GM21825 (cell line): ENCODE results near the gene XRCC6.
"Not testable (repeated sequence)": the region's sequence is repeated elsewhere in the genome, so short reads cannot be mapped to it uniquely, and the experiment has no call there.

Experiments used
- ATAC-seq: cut with Tn5 transposase; IDR thresholded peaks from one replicate; pipeline ENCODE4 v1.9.1; 2021; ENCODE audit warnings: mild to moderate bottlenecking, moderate library complexity; ENCODE audit not compliant: unreplicated experiment

XRCC6 gene

DNA sequence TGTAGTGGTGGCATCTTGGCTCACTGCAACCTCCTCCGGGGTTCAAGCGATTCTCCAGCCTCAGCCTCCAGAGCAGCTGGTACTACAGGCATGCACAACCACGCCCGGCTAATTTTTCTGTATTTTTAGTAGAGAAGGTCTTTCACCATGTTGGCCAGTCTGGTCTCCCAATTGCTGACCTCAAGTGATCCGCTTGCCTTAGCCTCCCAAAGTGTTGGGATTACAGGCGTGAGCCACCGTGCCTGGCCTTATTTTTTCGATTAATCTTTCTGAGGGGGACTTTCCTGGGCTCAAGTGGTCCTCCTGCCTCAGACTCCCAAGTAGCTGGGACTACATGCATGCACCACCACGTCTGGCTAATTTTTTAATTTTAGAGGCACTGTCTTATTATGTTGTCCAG, 62.0 kb downstream of the XRCC6 start:
- ATAC-seq: no peak

- no peak for ATAC-seq
Measured at GRCh38 chr22:41683616-41684015, 62.5 kb downstream of the XRCC6 start.

DNA sequence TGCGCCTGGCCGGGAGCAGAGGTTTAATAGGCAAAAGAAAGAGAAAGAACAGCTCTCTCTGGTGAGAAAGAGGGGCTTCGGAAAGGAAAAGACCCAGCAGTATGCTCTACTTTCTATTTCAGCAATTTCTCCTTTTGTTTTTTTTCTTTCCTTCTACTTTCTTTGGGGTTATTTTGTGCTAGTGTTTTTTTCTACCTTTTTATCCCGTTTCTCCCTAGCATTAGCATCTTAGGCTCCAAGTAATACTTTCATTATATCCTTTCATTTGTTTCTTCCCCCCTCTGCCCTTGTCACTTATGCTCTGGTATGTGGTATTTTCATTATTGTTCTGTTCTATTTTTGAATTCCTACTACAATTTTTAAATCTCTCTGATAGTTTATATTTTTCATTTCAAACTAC, 63.1 kb downstream of the XRCC6 start:
- no peak for ATAC-seq

DNA sequence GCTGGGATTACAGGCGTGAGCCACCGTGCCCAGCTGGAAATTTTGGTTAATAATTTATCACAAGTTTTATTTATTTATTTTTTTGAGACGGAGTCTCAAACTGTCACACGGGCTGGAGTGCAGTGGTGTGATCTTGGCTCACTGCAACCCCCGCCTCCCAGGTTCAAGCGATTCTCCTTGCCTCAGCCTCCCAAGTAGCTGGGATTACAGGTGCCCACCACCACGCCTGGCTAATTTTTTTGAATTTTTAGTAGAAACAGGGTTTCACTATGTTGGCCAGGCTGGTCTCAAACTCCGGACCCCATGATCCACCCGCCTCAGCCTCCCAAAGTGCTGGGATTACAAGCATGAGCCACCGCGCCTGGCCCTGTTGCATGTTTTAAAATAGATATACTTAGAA, 65.8 kb downstream of the XRCC6 start:
- not testable (repeated sequence) for ATAC-seq

- ATAC-seq: no peak
Measured at GRCh38 chr22:41687901-41688364, 66.8 kb downstream of the XRCC6 start.

- ATAC-seq: peak; percentile 88
Measured at GRCh38 chr22:41688365-41689211, 67.5 kb downstream of the XRCC6 start, which contains the start of gene SNU13. Gene SNU13 (minus strand): TSS chr22:41688867. CDS start chr22:41688796, 71 bp downstream.

- no peak for ATAC-seq
Measured at GRCh38 chr22:41690476-41690875, 69.4 kb downstream of the XRCC6 start.

- ATAC-seq: no peak
Measured at GRCh38 chr22:41695211-41695610, 74.1 kb downstream of the XRCC6 start.

DNA sequence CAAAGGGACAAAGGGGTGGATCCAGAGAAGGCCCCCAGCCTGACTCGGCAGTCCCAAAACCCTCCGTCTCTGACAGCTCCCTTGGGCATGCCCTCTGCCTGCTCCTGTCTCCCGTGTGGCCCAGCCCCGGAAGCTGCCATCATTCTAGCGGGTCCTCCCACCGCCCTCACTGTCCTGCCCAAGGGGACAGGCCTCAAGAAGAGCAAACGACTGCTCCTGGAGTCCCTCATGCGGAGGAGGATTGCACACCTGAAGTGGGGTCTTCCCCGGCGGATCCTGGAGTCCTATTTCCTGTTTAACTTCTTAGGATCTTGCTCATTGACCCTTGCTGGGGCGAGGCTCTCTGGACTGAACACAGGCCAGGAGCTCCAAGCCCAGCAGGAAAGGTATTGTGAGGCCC, 75.6 kb downstream of the XRCC6 start:
- no peak for ATAC-seq

DNA sequence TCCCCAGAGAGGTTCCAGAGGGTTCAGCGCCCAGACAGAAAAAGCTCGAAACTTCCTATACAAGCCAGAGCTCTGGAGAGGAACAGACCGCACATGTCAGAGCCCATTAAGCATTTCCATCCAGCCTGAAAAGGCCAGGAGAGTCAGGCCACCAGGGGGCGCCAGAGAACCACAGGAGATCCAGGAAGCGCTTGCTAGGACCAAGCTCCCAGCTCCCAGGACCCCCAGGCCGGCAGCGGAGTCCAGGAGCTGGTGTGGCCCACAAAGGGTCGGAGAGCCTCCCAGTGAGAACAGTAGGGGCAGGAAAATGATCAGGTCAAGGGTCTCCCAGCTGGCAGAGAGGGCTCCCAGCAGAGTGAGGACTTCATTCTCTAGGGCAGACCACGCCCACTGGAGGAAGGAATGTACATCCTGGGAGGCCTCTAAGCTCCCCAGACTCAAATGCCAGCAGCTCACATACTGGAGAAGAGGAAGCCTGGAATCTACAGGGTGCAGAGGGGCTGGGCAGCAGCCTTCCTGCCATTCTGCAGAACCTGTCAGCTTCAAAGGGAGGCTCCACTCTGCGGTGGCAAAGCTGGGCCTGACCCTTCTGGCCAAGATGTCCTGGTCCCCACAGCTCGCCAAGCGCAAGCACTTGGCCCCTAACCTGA, 76.2 kb downstream of the XRCC6 start:
- ATAC-seq: peak; percentile 60

DNA sequence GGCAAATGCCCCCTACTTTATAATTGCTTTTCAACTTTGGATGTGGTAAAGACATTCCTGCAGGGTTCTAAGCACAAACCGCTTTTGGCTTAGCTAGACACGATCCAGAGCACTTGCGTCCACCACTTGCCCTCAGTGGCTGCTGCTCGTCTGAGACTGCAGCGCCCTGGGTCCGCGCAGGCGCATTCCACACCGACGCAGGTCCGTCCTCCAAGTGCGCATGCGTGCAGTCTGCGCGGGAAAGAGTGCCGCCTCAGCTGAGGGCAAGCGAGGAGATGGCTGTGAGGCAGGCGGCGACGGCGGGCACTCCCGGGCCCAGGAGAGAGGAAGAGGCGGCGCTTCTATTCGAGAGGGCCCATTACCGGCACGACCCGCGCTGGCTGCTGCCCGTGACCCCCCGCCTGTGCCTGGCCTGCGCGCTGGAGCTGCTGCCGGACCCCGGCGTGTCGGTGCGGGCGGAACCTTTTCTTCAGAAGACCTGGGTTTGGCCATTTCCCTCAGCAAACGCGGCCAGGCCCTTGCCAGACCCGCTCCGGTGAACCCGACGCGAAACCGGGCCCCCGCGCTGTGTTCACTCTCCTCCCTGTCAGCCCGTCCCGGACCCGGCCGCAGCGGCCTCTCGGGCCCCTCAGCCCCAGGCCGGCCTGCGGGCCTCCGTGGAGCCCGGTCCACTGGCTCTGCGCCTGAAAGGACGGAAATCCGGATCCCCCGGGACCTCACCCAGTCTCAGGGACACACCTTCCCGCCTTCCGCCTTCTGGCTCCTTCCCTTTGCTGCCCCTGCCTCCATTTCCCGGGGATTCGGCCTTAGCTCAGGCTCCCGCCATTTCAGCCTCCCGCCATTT, 78.4 kb downstream of the XRCC6 start, which contains the start of gene MEI1:
Gene MEI1 (plus strand): TSS at position 240 of the 844 bp plus-strand sequence. CDS start 36 bp downstream, at position 276.
- ATAC-seq: no peak

DNA sequence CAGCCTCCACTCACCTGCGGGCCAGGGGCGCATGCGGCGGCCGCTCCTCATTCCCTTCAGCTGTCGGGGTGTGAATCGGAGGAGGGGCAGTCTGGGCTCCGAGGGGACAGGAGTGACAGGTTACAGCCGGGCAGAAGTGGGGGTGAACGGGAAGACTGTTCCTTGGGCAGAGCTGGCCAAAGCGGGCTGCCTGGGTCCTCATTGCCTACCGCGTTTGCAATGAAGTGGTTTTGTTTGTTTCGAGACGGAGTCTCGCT, 78.9 kb downstream of the XRCC6 start:
- no peak for ATAC-seq

- no peak for ATAC-seq
Measured at GRCh38 chr22:41702763-41703162, 81.7 kb downstream of the XRCC6 start.

DNA sequence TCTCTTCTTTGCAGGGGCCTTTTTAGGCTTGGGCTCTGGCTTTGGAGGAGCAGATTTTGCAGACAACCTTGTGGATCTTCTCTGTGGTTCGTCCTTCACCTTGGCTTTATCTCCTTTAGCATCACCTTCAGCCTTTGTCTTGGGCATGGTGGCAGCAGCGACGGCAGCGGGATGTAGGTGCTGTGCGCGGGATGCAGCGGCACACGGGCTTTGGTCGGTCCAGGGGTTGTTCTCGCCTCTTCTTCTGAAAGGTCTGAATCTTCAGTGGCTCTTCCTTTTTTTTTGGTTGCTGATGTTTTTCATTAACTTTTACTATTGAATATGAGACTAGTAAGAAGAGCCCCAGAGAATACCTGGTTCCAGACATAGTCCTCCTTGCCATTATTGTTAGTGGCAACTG, 88.2 kb downstream of the XRCC6 start:
- no peak for ATAC-seq

DNA sequence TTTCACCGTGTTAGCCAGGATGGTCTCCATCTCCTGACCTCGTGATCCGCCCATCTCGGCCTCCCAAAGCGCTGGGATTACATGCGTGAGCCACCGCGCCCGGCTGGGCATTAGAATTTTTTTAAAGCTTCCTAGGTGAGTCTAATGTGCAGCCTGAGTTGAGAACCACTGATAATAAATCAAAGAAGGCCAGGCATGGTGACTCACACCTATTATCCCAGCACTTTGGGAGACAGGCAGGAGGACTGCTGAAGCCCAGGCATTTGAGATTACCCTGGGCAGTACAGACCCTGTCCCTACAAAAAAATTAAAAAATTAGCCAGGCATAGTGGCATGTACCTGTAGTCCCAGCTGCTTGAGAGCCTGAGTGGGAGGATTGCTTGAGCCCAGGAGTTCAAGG, 91.9 kb downstream of the XRCC6 start:
- no peak for ATAC-seq
